OCI-LY3 (cell line): ENCODE results near the gene SRSF2.

Source experiments
- EZH2phosphoT487 ChIP-seq: fragments of 200-600 bp; shearing (Covaris generic); IDR thresholded peaks from 2 replicates; pipeline ENCODE4 v1.6.1; 2018; ENCODE audit warnings: antibody characterized with exemption, mixed run types, low read depth
- TF ChIP-seq, protein P1 (sequence below): fragments of 200-600, 300-600 bp; sonication (generic); IDR thresholded peaks from 2 replicates; pipeline ENCODE4 v1.5.1; 2014; ENCODE audit warnings: antibody characterized with exemption, low read length, low read depth

DNA sequence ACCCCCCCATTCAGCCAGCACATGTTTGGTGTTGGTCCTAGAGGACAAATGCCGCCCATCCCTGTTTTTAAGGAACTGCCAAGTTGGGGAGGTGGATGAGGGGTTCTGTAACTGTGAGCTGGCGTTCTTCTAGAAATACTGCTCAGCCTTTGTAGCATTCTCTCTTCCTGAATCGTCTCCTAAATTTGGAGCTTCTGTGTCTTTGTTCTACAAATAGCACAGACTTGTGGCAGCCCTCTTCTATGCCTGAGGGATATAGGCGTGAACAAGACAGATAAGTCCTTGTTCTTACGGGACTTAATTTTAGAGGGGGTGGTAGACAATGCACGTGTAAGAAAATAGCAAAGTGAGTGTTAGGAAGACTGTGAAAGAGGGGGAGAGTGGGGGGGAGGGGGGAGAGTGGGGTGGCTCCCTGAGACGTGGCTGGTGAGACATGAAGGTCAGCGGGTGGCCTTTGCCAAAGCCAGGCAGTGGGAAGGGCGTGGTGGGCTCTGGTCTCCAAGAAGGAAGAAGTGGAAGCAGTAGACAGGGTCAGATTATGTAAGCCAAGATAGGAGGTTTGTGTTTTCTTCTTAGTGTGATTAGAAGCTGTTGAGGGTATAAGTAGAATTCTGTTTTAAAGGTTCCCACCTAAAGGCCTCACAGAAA lies 10.7 kb upstream of the SRSF2 start:
- TF ChIP-seq, protein P1, sequence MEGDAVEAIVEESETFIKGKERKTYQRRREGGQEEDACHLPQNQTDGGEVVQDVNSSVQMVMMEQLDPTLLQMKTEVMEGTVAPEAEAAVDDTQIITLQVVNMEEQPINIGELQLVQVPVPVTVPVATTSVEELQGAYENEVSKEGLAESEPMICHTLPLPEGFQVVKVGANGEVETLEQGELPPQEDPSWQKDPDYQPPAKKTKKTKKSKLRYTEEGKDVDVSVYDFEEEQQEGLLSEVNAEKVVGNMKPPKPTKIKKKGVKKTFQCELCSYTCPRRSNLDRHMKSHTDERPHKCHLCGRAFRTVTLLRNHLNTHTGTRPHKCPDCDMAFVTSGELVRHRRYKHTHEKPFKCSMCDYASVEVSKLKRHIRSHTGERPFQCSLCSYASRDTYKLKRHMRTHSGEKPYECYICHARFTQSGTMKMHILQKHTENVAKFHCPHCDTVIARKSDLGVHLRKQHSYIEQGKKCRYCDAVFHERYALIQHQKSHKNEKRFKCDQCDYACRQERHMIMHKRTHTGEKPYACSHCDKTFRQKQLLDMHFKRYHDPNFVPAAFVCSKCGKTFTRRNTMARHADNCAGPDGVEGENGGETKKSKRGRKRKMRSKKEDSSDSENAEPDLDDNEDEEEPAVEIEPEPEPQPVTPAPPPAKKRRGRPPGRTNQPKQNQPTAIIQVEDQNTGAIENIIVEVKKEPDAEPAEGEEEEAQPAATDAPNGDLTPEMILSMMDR, result no peak
- no peak for TF ChIP-seq EZH2phosphoT487
